HepG2 (cell line): ENCODE data around the gene CITED2. TPM values are rescaled to one million over a fixed set of nuclear protein-coding genes. Genes with fewer than 3 reads are reported as not detected.

Source experiments
- AHDC1 ChIP-seq: sonication (generic); formaldehyde crosslinking; IDR thresholded peaks from 2 replicates; pipeline ENCODE4 v1.5.1; 2020; ENCODE audit warnings: mild to moderate bottlenecking, missing genetic modification reagents, borderline replicate concordance
- ELF1 ChIP-seq: sonication (generic); formaldehyde crosslinking; IDR thresholded peaks from 2 replicates; pipeline ENCODE4 v1.4.0; 2020; ENCODE audit warnings: missing genetic modification reagents
- ERF ChIP-seq: IDR thresholded peaks from 2 replicates; pipeline ENCODE4 v1.6.1; 2018; ENCODE audit warnings: missing biosample characterization, missing genetic modification reagents
- FOXP1 ChIP-seq, 2 experiments: fragments of 450-650 bp in 1 of 2; IDR thresholded peaks; 2 replicates each; pipeline ENCODE4 v1.6.1; 2017 to 2018; ENCODE audit warnings: antibody characterized with exemption in 1 of 2
- KLF13 ChIP-seq: sonication (generic); formaldehyde crosslinking; IDR thresholded peaks from 2 replicates; pipeline ENCODE4 v1.4.0; 2020; ENCODE audit warnings: mild to moderate bottlenecking, missing genetic modification reagents
- MATR3 ChIP-seq: sonication (generic); formaldehyde crosslinking; IDR thresholded peaks from 2 replicates; pipeline ENCODE4 v1.4.0; 2020; ENCODE audit warnings: missing genetic modification reagents
- PLRG1 ChIP-seq: fragments of 450-650 bp; conservative IDR thresholded peaks from 2 replicates; pipeline ENCODE4 v1.6.1; 2016
- RCOR2 ChIP-seq: IDR thresholded peaks from 2 replicates; pipeline ENCODE4 v1.6.1; 2016; ENCODE audit warnings: missing biosample characterization, missing genetic modification reagents
- ZBTB8A ChIP-seq: sonication (generic); formaldehyde crosslinking; IDR thresholded peaks from 2 replicates; pipeline ENCODE4 v1.4.0; 2020; ENCODE audit warnings: mild to moderate bottlenecking, low read depth, missing genetic modification reagents, borderline replicate concordance
- ZNF138 ChIP-seq: sonication (generic); formaldehyde crosslinking; IDR thresholded peaks from 2 replicates; pipeline ENCODE4 v1.5.0; 2020; ENCODE audit warnings: mild to moderate bottlenecking, low read depth, missing genetic modification reagents
- ZNF142 ChIP-seq: sonication (generic); formaldehyde crosslinking; IDR thresholded peaks from 2 replicates; pipeline ENCODE4 v1.4.0; 2020; ENCODE audit warnings: missing genetic modification reagents
- ZNF18 ChIP-seq: sonication (generic); formaldehyde crosslinking; IDR thresholded peaks from 2 replicates; pipeline ENCODE4 v1.8.0; 2022; ENCODE audit warnings: mild to moderate bottlenecking, missing genetic modification reagents; ENCODE audit not compliant: insufficient replicate concordance
- ZNF180 ChIP-seq: sonication (generic); formaldehyde crosslinking; IDR thresholded peaks from 2 replicates; pipeline ENCODE4 v1.4.0; 2020; ENCODE audit warnings: low read depth, missing genetic modification reagents, borderline replicate concordance
- ZNF20 ChIP-seq: sonication (generic); formaldehyde crosslinking; IDR thresholded peaks from 2 replicates; pipeline ENCODE4 v1.4.0; 2020; ENCODE audit warnings: mild to moderate bottlenecking, moderate library complexity, missing genetic modification reagents
- ZNF292 ChIP-seq: sonication (generic); formaldehyde crosslinking; IDR thresholded peaks from 2 replicates; pipeline ENCODE4 v1.8.1; 2022; ENCODE audit warnings: mild to moderate bottlenecking, low read depth, missing genetic modification reagents, borderline replicate concordance
- polyA plus RNA-seq, 8 experiments: library from polyadenylated mRNA; depleted of rRNA in 3 of 8; stranded (reverse) in 7 of 8; unstranded in 1 of 8; fragments of >200 nt; fragmentation: Illumina TruSeq in 4 of 8; extraction: Trizol in 4 of 8; gene quantifications; 2 replicates each; pipeline versions ENCODE4 v1.2.1 to v1.2.3, GENCODE V29; 2011 to 2016; ENCODE audit warnings: low read depth in 4 of 8, missing spikeins in 1 of 8, mixed read lengths in 1 of 8; ENCODE audit not compliant: insufficient read depth in 1 of 8
- total RNA-seq, 5 experiments: library from RNA; depleted of rRNA; stranded (reverse); fragments of >200 nt; fragmentation: Illumina TruSeq; extraction: Trizol; gene quantifications; 2 replicates each; pipeline ENCODE4 v1.2.3, GENCODE V29; 2016; ENCODE audit warnings: low read depth in 1 of 5

The CITED2 gene
- total and polyA plus RNA-seq, 2 of the 13 experiments (the other 11 are each of a cell fraction or from before 2014, with no cell fraction given): 17.6 to 57.2 TPM

- TF ChIP-seq ZNF18: peak; percentile 92
- TF ChIP-seq AHDC1: peak; percentile 77
- peak; percentile 91 for TF ChIP-seq ZNF142 (CRISPR knock-in tag)
- TF ChIP-seq FOXP1 (IDR thresholded peaks at IDR 0.05): no peak
- peak; percentile 69 for TF ChIP-seq FOXP1 (CRISPR knock-in tag; IDR thresholded peaks at IDR 0.05)
- peak; percentile 98 for TF ChIP-seq ERF
- TF ChIP-seq RCOR2 (CRISPR knock-in tag): peak; percentile 36; the same call in 1 of the 2 replicates
- no peak for TF ChIP-seq ZBTB8A (CRISPR knock-in tag)
- no peak for TF ChIP-seq ZNF180 (CRISPR knock-in tag)
- TF ChIP-seq ZNF138 (CRISPR knock-in tag): peak; percentile 92
- TF ChIP-seq KLF13 (CRISPR knock-in tag): no peak; the same call in 1 of the 2 replicates
- no peak for TF ChIP-seq PLRG1
- TF ChIP-seq ELF1: peak; percentile 52; the same call in 1 of the 2 replicates
- no peak for TF ChIP-seq ZNF20 (CRISPR knock-in tag)
- TF ChIP-seq ZNF292: peak; percentile 92
- TF ChIP-seq MATR3 (CRISPR knock-in tag): no peak
Observed at GRCh38 chr6:139374357-139375225, at the start of gene CITED2 (continued).
